H1 (cell line): ENCODE results near the gene ADAM23. TPM values are rescaled to one million over a fixed set of nuclear protein-coding genes. Genes with fewer than 3 reads are reported as not detected.

Source experiments
- CTCF ChIA-PET: fragments of 300-600 bp; sonication (Branson Sonifier 250); formaldehyde crosslinking; loops from one replicate; lab custom pipeline; 2021; ENCODE audit not compliant: partially characterized antibody; lab: Charles Lee
- POLR2A ChIA-PET: fragments of 300-600 bp; sonication (Branson Sonifier 250); formaldehyde crosslinking; loops from one replicate; lab custom pipeline; 2021; ENCODE audit warnings: inconsistent platforms; ENCODE audit not compliant: partially characterized antibody; lab: Charles Lee
- DNase-seq, 2 experiments: peaks; one replicate each; pipeline versions ENCODE4 v3.0.0 to v3.0.0-alpha.2; 2010 to 2022; ENCODE audit warnings: low spot score in 2 of 2, low read depth in 1 of 2, mixed read lengths in 1 of 2
- FAIRE-seq: peaks from 2 replicates; lab custom pipeline; 2011; peaks lifted over from hg19 to GRCh38; lab: Jason Lieb, UNC
- H2AFZ ChIP-seq: 2 replicates; pipeline ENCODE4 v1.8.1; 2012; ENCODE audit warnings: low read length, inconsistent platforms
- H2AK5ac ChIP-seq: 2 replicates; pipeline ENCODE4 v1.6.1; 2013; ENCODE audit warnings: low read depth, low read length
- H2BK120ac ChIP-seq: replicated peaks from 2 replicates; pipeline ENCODE3; 2013; ENCODE audit warnings: low read depth, low read length, inconsistent platforms
- H2BK12ac ChIP-seq: 2 replicates; pipeline ENCODE4 v1.6.1; 2013; ENCODE audit warnings: low read depth, low read length
- H2BK15ac ChIP-seq: 2 replicates; pipeline ENCODE4 v1.6.1; 2013; ENCODE audit warnings: low read length
- H2BK20ac ChIP-seq: 2 replicates; pipeline ENCODE4 v1.6.1; 2013; ENCODE audit warnings: low read length
- H2BK5ac ChIP-seq: 2 replicates; pipeline ENCODE4 v1.6.1; 2013; ENCODE audit warnings: low read depth, low read length
- H3K14ac ChIP-seq: 2 replicates; pipeline ENCODE4 v1.6.1; 2013; ENCODE audit warnings: inconsistent platforms; ENCODE audit not compliant: insufficient read length
- H3K18ac ChIP-seq: 2 replicates; pipeline ENCODE4 v1.6.1; 2013; ENCODE audit warnings: low read length; ENCODE audit errors: extremely low read depth
- H3K23ac ChIP-seq: 2 replicates; pipeline ENCODE4 v1.6.1; 2013; ENCODE audit warnings: inconsistent platforms; ENCODE audit not compliant: insufficient read length
- H3K23me2 ChIP-seq: 2 replicates; pipeline ENCODE4 v1.6.1; 2013; ENCODE audit warnings: low read depth, low read length
- H3K27ac ChIP-seq: 2 replicates; pipeline ENCODE4 v1.6.1; 2011; ENCODE audit warnings: low read depth, low read length, inconsistent platforms
- H3K27me3 ChIP-seq, 4 experiments: replicated peaks in 1 of 4; 1 replicate in 1 of 4; 2 replicates in 3 of 4; pipeline versions ENCODE4 v1.6.1 to v1.8.1; 2011 to 2013; ENCODE audit warnings: low read length in 3 of 4, mild to moderate bottlenecking in 3 of 4, inconsistent platforms in 2 of 4, mixed read lengths in 2 of 4, moderate library complexity in 1 of 4; ENCODE audit not compliant: control insufficient read depth in 3 of 4, insufficient read depth in 3 of 4; ENCODE audit errors: extremely low read depth in 1 of 4
- H3K36me3 ChIP-seq, 4 experiments: 2 replicates each; pipeline versions ENCODE4 v1.6.1 to v1.8.1; 2011 to 2013; ENCODE audit warnings: mild to moderate bottlenecking in 4 of 4, low read length in 3 of 4, moderate library complexity in 2 of 4, control low read depth in 1 of 4, inconsistent platforms in 1 of 4; ENCODE audit not compliant: insufficient read depth in 4 of 4, control insufficient read depth in 2 of 4
- H3K4ac ChIP-seq: replicated peaks from 2 replicates; pipeline ENCODE3; 2013; ENCODE audit warnings: low read length, low read depth, mixed read lengths, inconsistent platforms; ENCODE audit not compliant: insufficient read length
- H3K4me1 ChIP-seq, 4 experiments: replicated peaks in 1 of 4; 1 replicate in 1 of 4; 2 replicates in 3 of 4; pipeline versions ENCODE4 v1.6.1 to v1.8.1; 2011 to 2013; ENCODE audit warnings: low read length in 3 of 4, inconsistent platforms in 2 of 4, mixed read lengths in 1 of 4; ENCODE audit not compliant: insufficient read depth in 4 of 4, control insufficient read depth in 3 of 4
- H3K4me2 ChIP-seq, 2 experiments: 2 replicates each; pipeline versions ENCODE4 v1.6.1 to v1.8.1; 2011 to 2013; ENCODE audit warnings: low read depth in 2 of 2, low read length in 2 of 2, control low read depth in 1 of 2, inconsistent platforms in 1 of 2, mild to moderate bottlenecking in 1 of 2; ENCODE audit not compliant: insufficient read depth in 1 of 2
- H3K4me3 ChIP-seq, 4 experiments: fragments of 200-600, 300-600 bp in 1 of 4; sonication (generic), shearing (Covaris generic), sonication (Bioruptor Twin) in 1 of 4; 2 replicates each; pipeline versions ENCODE4 v1.5.1 to v1.8.1; 2011 to 2016; ENCODE audit warnings: low read length in 4 of 4, low read depth in 3 of 4, control low read depth in 2 of 4, inconsistent platforms in 2 of 4, mild to moderate bottlenecking in 2 of 4, mixed read lengths in 1 of 4, moderate library complexity in 1 of 4; ENCODE audit not compliant: insufficient read depth in 2 of 4; ENCODE audit errors: extremely low read depth in 1 of 4
- H3K56ac ChIP-seq: replicated peaks from 2 replicates; pipeline ENCODE3; 2013; ENCODE audit warnings: low read depth, mild to moderate bottlenecking, mixed read lengths, low read length, inconsistent platforms; ENCODE audit not compliant: insufficient read length
- H3K79me1 ChIP-seq: 2 replicates; pipeline ENCODE4 v1.6.1; 2013; ENCODE audit warnings: low read depth, low read length, control low read depth
- H3K79me2 ChIP-seq, 2 experiments: 2 replicates each; pipeline versions ENCODE4 v1.6.1 to v1.8.1; 2012 to 2013; ENCODE audit warnings: low read length in 2 of 2, mild to moderate bottlenecking in 2 of 2, inconsistent platforms in 1 of 2; ENCODE audit not compliant: insufficient read depth in 2 of 2, control insufficient read depth in 1 of 2
- H3K9ac ChIP-seq, 4 experiments: replicated peaks in 1 of 4; 1 replicate in 1 of 4; 2 replicates in 3 of 4; pipeline versions ENCODE4 v1.6.1 to v1.8.1; 2011 to 2013; ENCODE audit warnings: low read depth in 3 of 4, low read length in 3 of 4, control low read depth in 2 of 4, mild to moderate bottlenecking in 2 of 4, moderate library complexity in 2 of 4, inconsistent platforms in 1 of 4; ENCODE audit errors: extremely low read depth in 1 of 4
- H3K9me3 ChIP-seq, 2 experiments: 2 replicates each; pipeline versions ENCODE4 v1.6.1 to v1.8.1; 2012 to 2013; ENCODE audit warnings: mild to moderate bottlenecking in 2 of 2, moderate library complexity in 2 of 2, control low read depth in 1 of 2, inconsistent platforms in 1 of 2, low read depth in 1 of 2, low read length in 1 of 2, mixed read lengths in 1 of 2; ENCODE audit not compliant: insufficient read depth in 2 of 2
- H4K20me1 ChIP-seq, 2 experiments: replicated peaks in 1 of 2; 2 replicates each; pipeline versions ENCODE3 to v1.8.1; 2011 to 2013; ENCODE audit warnings: inconsistent platforms in 2 of 2, low read length in 2 of 2, mild to moderate bottlenecking in 1 of 2; ENCODE audit not compliant: insufficient read depth in 2 of 2, control insufficient read depth in 1 of 2
- H4K5ac ChIP-seq: 2 replicates; pipeline ENCODE4 v1.6.1; 2013; ENCODE audit warnings: low read length, low read depth, mixed read lengths, inconsistent platforms; ENCODE audit not compliant: insufficient read length
- H4K8ac ChIP-seq: 2 replicates; pipeline ENCODE4 v1.8.0; 2013; ENCODE audit warnings: mild to moderate bottlenecking, moderate library complexity, low read length, inconsistent platforms; ENCODE audit not compliant: insufficient read depth; ENCODE audit errors: extremely low read depth
- H4K91ac ChIP-seq: replicated peaks from 2 replicates; pipeline ENCODE3; 2013; ENCODE audit warnings: low read length, mixed read lengths, inconsistent platforms; ENCODE audit not compliant: insufficient read length
- CEBPB ChIP-seq: IDR thresholded peaks from 2 replicates; pipeline ENCODE4 v1.6.1; 2012; ENCODE audit warnings: low read depth, low read length
- SIN3A ChIP-seq, 2 experiments: IDR thresholded peaks in 1 of 2; conservative IDR thresholded peaks in 1 of 2; 2 replicates each; pipeline ENCODE4 v1.6.1; 2011 to 2012; ENCODE audit warnings: low read length in 2 of 2, improper control_type of control experiment in 1 of 2, low read depth in 1 of 2, mild to moderate bottlenecking in 1 of 2
- WGBS, 2 experiments: shearing (Covaris generic) in 1 of 2; methylation state at CpG; one replicate each; pipeline versions ENCODE4 v1.1.6 to v1.1.7; 2013 to 2015; ENCODE audit warnings: low lambda C conversion rate in 2 of 2, mixed read lengths in 2 of 2, inconsistent platforms in 1 of 2, low coverage in 1 of 2, missing lambda C conversion rate in 1 of 2; ENCODE audit not compliant: insufficient replicate concordance in 2 of 2, insufficient coverage in 1 of 2, insufficient read length in 1 of 2; ENCODE audit errors: extremely low coverage in 1 of 2, missing lambda C conversion rate in 1 of 2; 5-methylcytosine and 5-hydroxymethylcytosine counted together
- polyA plus RNA-seq, 7 experiments: library from polyadenylated mRNA; depleted of rRNA in 3 of 7; stranded (reverse) in 5 of 7; unstranded in 2 of 7; fragments of >200 nt in 5 of 7; fragments of 200-250 nt in 2 of 7; gene quantifications; 1 replicate in 5 of 7; 2 replicates in 1 of 7; 4 replicates in 1 of 7; pipeline versions ENCODE4 v1.2.1 to v1.2.3, GENCODE V29; 2011 to 2013; ENCODE audit warnings: missing spikeins in 2 of 7, mixed read lengths in 2 of 7
- total RNA-seq: library from RNA; stranded (reverse); fragmentation: NEBNext Ultra II Directional; extraction: Animal tissue kit (Norgen Biotek cat#: 25700); gene quantifications from 2 replicates; pipeline ENCODE4 v1.2.1, GENCODE V29; 2021
- TF ChIP-seq, protein P1 (sequence below): IDR thresholded peaks from 2 replicates; pipeline ENCODE4 v1.6.1; 2011; ENCODE audit warnings: low read length, improper control_type of control experiment

ADAM23 gene
- total and polyA plus RNA-seq, 2 of the 8 experiments (the other 6 are each of a cell fraction or from before 2014, with no cell fraction given): 9.9 to 20.8 TPM

DNA sequence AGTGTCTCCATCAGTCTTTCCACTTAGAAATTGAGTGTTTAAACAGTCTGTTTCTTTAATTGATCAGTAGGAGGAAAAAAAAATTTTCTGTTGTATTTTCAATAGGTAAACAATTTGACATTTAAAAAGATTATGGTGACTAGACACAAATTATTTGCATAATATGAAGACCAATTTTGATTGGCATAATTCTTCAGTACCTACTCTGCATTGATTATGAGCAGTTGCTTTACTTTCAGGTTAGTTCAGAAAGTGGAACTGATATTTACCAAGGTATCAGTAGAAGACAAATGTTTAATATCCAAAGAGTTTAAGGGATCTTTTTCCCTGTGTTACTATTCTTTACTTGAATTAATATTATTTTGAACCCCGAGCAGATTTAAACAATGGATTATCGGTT, 2.6 kb downstream of the ADAM23 start:
- ChIA-PET POLR2A (interaction anchor here (0.8 kb wide), 1 partner anchor 42 kb away, joined by 3 read pairs; no protein-coding TSS in a partner anchor), CTCF (interaction anchor here (1.2 kb wide), 1 partner anchor 42 kb away, joined by 4 read pairs; no protein-coding TSS in a partner anchor)
- H2AK5ac ChIP-seq: no peak overlapping the region
- H3K4me2 ChIP-seq: no peak overlapping the region
- no peak overlapping the region for H2BK12ac ChIP-seq
- no peak overlapping the region for H3K4me3 ChIP-seq
- H3K27me3 ChIP-seq: peaks cover 4 to 19% (median 12%) of the 10 kb centered on the region in 4 experiments; a peak in 5 of 7 replicates
- no peak overlapping the region for H2BK120ac ChIP-seq
- 87% methylated on average over 2 of the region's 2 CpGs; no CpG with 5 or more reads in 1 of the 2 experiments for WGBS, 2 experiments
- no peak overlapping the region for H3K4ac ChIP-seq
- H3K79me1 ChIP-seq: no peaks in the 10 kb centered on the region
- no peak for DNase-seq
- H2BK5ac ChIP-seq: no peak overlapping the region
- H3K79me2 ChIP-seq: no peaks in the 10 kb centered on the region
- H4K5ac ChIP-seq: no peak overlapping the region
- peaks cover 0 to 8% (median 3%) of the 10 kb centered on the region in 4 experiments; a peak in 3 of 7 replicates for H3K4me1 ChIP-seq
- no peaks in the 10 kb centered on the region for H3K9me3 ChIP-seq
- H3K18ac ChIP-seq: no peak overlapping the region
- H4K8ac ChIP-seq: no peak overlapping the region
- H3K14ac ChIP-seq: no peak overlapping the region
- H2BK15ac ChIP-seq: no peak overlapping the region
- H3K36me3 ChIP-seq: no peaks in the 10 kb centered on the region
- no peak overlapping the region for H4K91ac ChIP-seq
- peaks cover 0 to 2% of the 10 kb centered on the region in 2 experiments for H4K20me1 ChIP-seq
- H3K9ac ChIP-seq: no peak overlapping the region
- H3K56ac ChIP-seq: no peak overlapping the region
- H3K27ac ChIP-seq: no peak overlapping the region
- no peak for FAIRE-seq
- H3K23ac ChIP-seq: no peak overlapping the region
- H3K23me2 ChIP-seq: peaks cover 10% of the 10 kb centered on the region
- no peak overlapping the region for H2AFZ ChIP-seq
- H2BK20ac ChIP-seq: no peak overlapping the region
- TF ChIP-seq CEBPB: no peak
- no peak for TF ChIP-seq SIN3A (conservative IDR thresholded peaks at IDR 0.05 in 1 of 2, IDR thresholded peaks at IDR 0.05 in 1 of 2; ENCODE audit: low read depth in 1 of 2, low read length in 2 of 2)
- TF ChIP-seq, protein P1, sequence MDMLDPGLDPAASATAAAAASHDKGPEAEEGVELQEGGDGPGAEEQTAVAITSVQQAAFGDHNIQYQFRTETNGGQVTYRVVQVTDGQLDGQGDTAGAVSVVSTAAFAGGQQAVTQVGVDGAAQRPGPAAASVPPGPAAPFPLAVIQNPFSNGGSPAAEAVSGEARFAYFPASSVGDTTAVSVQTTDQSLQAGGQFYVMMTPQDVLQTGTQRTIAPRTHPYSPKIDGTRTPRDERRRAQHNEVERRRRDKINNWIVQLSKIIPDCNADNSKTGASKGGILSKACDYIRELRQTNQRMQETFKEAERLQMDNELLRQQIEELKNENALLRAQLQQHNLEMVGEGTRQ: no peak
